Adrenal gland (tissue), 12 donors: ENCODE measurements around the gene TMEM121B. TPM values are rescaled to one million over a fixed set of nuclear protein-coding genes. Genes with fewer than 3 reads are reported as not detected.

Experiments
- DNase-seq, 7 donors: peaks; one replicate each; pipeline ENCODE4 v3.0.0-alpha.2; 2019 to 2020
- H3K27ac ChIP-seq, 5 donors: fragments of 200-600 bp; sonication (generic) in 4 of 5; 1 replicate in 3 of 5; 2 replicates in 2 of 5; pipeline versions ENCODE4 v1.5.1 to v1.8.0; 2016 to 2020; ENCODE audit warnings: mild to moderate bottlenecking in 1 of 5
- H3K27me3 ChIP-seq: fragments of 200-600 bp; 2 replicates; pipeline ENCODE4 v1.8.0; 2021
- H3K36me3 ChIP-seq, 2 donors: fragments of 200-600 bp; replicated peaks in 1 of 2; 1 replicate in 1 of 2; 2 replicates in 1 of 2; pipeline versions ENCODE4 v1.5.1 to v1.8.0; 2018 to 2022
- H3K4me1 ChIP-seq, 2 donors: fragments of 200-600 bp; replicated peaks in 1 of 2; 1 replicate in 1 of 2; 2 replicates in 1 of 2; pipeline versions ENCODE4 v1.5.1 to v1.8.0; 2018 to 2021
- H3K4me3 ChIP-seq, 4 donors: fragments of 200-600 bp; sonication (generic) in 3 of 4; one replicate each; pipeline ENCODE4 v1.5.1; 2016 to 2018
- H3K9me3 ChIP-seq, 3 donors: fragments of 200-600 bp; sonication (generic) in 1 of 3; replicated peaks in 1 of 3; 1 replicate in 2 of 3; 2 replicates in 1 of 3; pipeline versions ENCODE4 v1.5.1 to v1.8.0; 2016 to 2021
- POLR2A ChIP-seq, 2 donors: fragments of 450-650 bp; IDR thresholded peaks; one replicate each; pipeline ENCODE4 v1.6.1; 2017; ENCODE audit warnings: antibody characterized with exemption in 2 of 2, mild to moderate bottlenecking in 2 of 2, moderate library complexity in 1 of 2
- WGBS, 4 donors: extraction: QIAGEN DNeasy Blood & Tissue Kit in 2 of 4; methylation state at CpG; one replicate each; pipeline versions ENCODE4 v1.1.5 to v1.1.7; 2013 to 2017; 5-methylcytosine and 5-hydroxymethylcytosine counted together
- intact Hi-C, 2 donors: fragments of 100-400 bp; cut with DNase I; formaldehyde crosslinking; loops; one replicate each; pipeline versions ENCODE4 v1.14.1 to v1.15.0; 2022 to 2023
- polyA plus RNA-seq, 3 donors: library from polyadenylated mRNA; stranded (reverse); fragments of 200-250 nt in 2 of 3; fragments of 350-450 nt in 1 of 3; fragmentation: Illumina TruSeq in 1 of 3; extraction: RNeasy Lipid Tissue Mini Kit (QIAGEN cat#74804) in 1 of 3; gene quantifications; one replicate each; pipeline ENCODE4 v1.2.3, GENCODE V29; 2013 to 2014
- total RNA-seq, 9 donors: library from RNA; depleted of rRNA in 4 of 9; stranded (reverse); fragments of >200 nt in 4 of 9; fragments of 120-200 nt in 1 of 9; fragmentation: NEBNext Ultra II Directional in 1 of 9; extraction: Animal tissue kit (Norgen Biotek cat#: 25700) in 1 of 9; gene quantifications; one replicate each; pipeline versions ENCODE4 v1.1.0 to v1.2.4, GENCODE V29; 2013 to 2023
- TF ChIP-seq, protein P1 (sequence below), 6 experiments: fragments of 450-650 bp in 4 of 6; fragments of 200-600 bp in 2 of 6; sonication (generic) in 1 of 6; IDR thresholded peaks; 1 replicate in 5 of 6; 2 replicates in 1 of 6; pipeline versions ENCODE4 v1.5.1 to v1.8.0; 2016 to 2021; ENCODE audit warnings: antibody characterized with exemption in 6 of 6, mild to moderate bottlenecking in 2 of 6, moderate library complexity in 1 of 6
- donor health status: healthy with polysubstance abuse.
- donor health status: Bipolar disorder and iron deficiency.
- donor health status: DM: yes; HTN: yes; CAD: no.
- donor health status: DM: no; HTN: no; CAD: no.
- donor health status: DM: no; HTN: no; CAD: no.
- donor health status: DM: yes; HTN: yes; CAD: no.

TMEM121B gene
- total and polyA plus RNA-seq, 12 donors: 0.22 to 2.3 (median 1.1) TPM

DNA sequence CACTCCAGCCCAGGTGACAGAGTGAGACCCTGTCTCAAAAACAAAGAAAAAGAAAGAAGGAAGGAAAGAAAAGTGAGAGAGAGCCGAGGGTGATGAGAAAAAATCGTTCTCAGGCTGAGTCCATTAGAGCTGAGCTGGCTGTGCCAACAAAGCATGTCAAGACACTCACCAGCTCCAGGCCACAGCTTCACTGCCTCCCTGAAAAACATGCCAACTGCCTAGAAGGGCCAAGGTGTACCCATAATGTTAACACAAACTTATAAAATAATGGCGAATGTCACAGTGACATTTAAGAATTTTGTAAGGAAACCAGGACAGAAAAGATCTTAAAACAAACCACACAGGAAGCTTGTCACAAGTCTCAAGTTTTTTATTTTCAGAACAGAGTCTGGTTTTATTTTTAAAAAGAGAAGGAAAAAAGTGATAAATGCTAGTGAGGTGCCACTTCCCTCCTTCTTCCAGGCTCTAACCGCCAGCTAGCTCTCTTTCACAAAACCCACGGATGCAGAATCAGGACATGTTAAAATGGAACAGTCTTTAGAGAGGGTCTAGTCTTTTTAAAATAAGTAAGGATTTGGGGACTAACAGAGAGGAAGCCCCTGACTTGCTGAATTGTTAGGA lies 5.1 kb downstream of the TMEM121B start:
- TF ChIP-seq, protein P1, sequence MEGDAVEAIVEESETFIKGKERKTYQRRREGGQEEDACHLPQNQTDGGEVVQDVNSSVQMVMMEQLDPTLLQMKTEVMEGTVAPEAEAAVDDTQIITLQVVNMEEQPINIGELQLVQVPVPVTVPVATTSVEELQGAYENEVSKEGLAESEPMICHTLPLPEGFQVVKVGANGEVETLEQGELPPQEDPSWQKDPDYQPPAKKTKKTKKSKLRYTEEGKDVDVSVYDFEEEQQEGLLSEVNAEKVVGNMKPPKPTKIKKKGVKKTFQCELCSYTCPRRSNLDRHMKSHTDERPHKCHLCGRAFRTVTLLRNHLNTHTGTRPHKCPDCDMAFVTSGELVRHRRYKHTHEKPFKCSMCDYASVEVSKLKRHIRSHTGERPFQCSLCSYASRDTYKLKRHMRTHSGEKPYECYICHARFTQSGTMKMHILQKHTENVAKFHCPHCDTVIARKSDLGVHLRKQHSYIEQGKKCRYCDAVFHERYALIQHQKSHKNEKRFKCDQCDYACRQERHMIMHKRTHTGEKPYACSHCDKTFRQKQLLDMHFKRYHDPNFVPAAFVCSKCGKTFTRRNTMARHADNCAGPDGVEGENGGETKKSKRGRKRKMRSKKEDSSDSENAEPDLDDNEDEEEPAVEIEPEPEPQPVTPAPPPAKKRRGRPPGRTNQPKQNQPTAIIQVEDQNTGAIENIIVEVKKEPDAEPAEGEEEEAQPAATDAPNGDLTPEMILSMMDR (IDR thresholded peaks at IDR 0.05): no peak
- TF ChIP-seq POLR2A (IDR thresholded peaks at IDR 0.05): no peak
- Histone ChIP-seq H3K9me3 (no peaks in the 10 kb centered on the region), H3K4me1 (peaks cover 5 to 7% of the 10 kb centered on the region in 2 donors), H3K27ac (peak overlapping the region in 1 of 5 donors; percentile 14), H3K36me3 (no peaks in the 10 kb centered on the region), H3K27me3 (peaks cover 6% of the 10 kb centered on the region), H3K4me3 (no peak overlapping the region)
- no peak for DNase-seq
- intact Hi-C loops: no loop called here
- WGBS, 4 donors: 48 to 64% (median 59%) methylated on average over 5 of the region's 5 CpGs

DNA sequence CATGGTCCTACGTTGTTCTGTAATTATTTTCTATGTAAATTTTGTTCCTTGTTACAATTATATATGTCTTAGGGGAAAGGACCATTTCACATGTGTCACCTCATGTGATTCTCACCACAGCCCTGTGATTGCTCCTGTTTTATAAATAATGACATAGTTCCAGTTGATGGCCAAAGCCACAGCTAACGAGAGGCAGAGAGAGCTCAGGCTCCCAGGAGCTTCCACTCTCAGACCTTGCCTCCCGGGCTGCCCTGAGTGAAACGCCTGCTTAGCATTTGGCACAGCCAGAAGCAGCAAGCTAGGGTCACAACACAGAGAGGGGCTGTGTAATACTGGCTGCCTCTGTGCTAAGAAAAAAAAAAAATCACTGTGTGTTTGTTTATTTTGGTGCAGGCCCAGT lies 5.9 kb downstream of the TMEM121B start:
- peaks cover 6% of the 10 kb centered on the region for H3K27me3 ChIP-seq
- TF ChIP-seq, protein P1 (IDR thresholded peaks at IDR 0.05): no peak
- TF ChIP-seq POLR2A (IDR thresholded peaks at IDR 0.05): no peak
- H3K9me3 ChIP-seq: no peaks in the 10 kb centered on the region
- H3K4me3 ChIP-seq: no peak overlapping the region
- WGBS, 4 donors: 36 to 56% (median 52%) methylated on average over 4 of the region's 4 CpGs
- H3K36me3 ChIP-seq: no peaks in the 10 kb centered on the region
- intact Hi-C loops: no loop called here
- H3K27ac ChIP-seq: no peak overlapping the region
- H3K4me1 ChIP-seq: peaks cover 0 to 7% of the 10 kb centered on the region in 2 donors
- DNase-seq: no peak

DNA sequence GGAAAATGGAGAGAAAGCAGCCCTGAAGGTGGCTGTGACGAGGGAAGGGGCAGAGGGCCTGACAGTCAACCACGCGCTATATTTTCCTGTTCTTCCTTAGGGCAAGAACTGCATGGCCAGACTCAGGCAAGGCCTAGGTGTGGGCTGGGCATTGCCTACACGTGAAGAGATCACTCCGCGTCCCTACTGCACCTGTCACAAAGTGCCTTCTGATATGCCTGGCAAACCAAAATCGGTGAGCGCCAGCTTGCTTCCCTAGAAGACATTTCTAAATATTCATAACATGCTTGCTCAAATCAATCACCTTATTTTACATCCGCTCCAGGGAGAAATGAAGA lies 6.3 kb downstream of the TMEM121B start:
- DNase-seq: no peak

DNA sequence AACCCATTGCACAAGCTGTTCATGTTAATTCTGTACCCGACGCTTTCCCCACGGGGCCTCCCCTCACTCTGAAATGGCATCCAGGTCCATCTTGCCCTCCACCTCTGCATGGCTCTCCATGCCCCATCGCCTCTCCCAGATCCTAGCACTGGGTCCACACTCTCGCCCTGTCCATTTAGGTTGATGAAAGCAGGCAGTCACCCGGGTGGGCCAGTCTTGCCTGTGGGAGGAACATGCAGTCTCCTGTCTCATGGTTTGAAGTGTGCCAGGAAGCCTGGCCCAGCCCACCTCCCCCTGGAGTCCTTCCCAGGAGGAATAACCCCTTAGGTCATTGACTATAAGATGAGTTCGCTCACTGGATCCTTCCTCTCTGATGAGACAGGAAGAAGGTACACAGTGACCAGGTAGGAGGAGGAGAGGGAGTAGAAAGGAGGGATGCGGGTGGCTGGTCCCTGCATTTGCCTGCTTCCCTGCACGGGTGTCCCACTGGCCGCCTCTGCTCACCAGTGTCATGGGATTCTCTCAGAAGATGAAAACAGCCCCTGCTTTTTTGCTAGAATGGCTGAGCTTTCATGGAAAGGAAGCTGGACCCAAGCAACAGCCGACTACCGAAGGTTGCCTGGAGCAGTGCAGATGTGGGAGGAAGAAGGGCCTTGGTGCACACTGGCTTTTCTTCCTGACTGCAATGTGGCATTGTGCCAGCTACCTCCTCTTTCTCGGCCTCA lies 6.8 kb downstream of the TMEM121B start:
- Histone ChIP-seq H3K27me3 (peaks cover 1% of the 10 kb centered on the region), H3K36me3 (peaks cover 0 to 8% of the 10 kb centered on the region in 2 donors), H3K27ac (no peak overlapping the region), H3K4me3 (no peak overlapping the region), H3K4me1 (peaks cover 0 to 7% of the 10 kb centered on the region in 2 donors), H3K9me3 (no peaks in the 10 kb centered on the region)
- TF ChIP-seq, protein P1 (IDR thresholded peaks at IDR 0.05): no peak
- TF ChIP-seq POLR2A (IDR thresholded peaks at IDR 0.05): no peak
- intact Hi-C loops: no loop called here
- WGBS, 4 donors: 66 to 73% (median 68%) methylated on average over 13 of the region's 13 CpGs
- DNase-seq: no peak

More for the DNA sequence above, 6.3 kb downstream of the TMEM121B start:
- H3K27ac ChIP-seq: no peak overlapping the region
- intact Hi-C loops: no loop called here
- H3K36me3 ChIP-seq: peaks cover 0 to 3% of the 10 kb centered on the region in 2 donors
- H3K9me3 ChIP-seq: no peaks in the 10 kb centered on the region
- 79 to 83% (median 82%) methylated on average over 9 of the region's 9 CpGs for WGBS, 4 donors
- TF ChIP-seq, protein P1 (IDR thresholded peaks at IDR 0.05): no peak
- no peak for TF ChIP-seq POLR2A (IDR thresholded peaks at IDR 0.05)
- peaks cover 6% of the 10 kb centered on the region for H3K27me3 ChIP-seq
- peaks cover 0 to 7% of the 10 kb centered on the region in 2 donors for H3K4me1 ChIP-seq
- H3K4me3 ChIP-seq: no peak overlapping the region
